HepG2 (cell line): ENCODE results near the gene FBXW2. TPM values are rescaled to one million over a fixed set of nuclear protein-coding genes. Genes with fewer than 3 reads are reported as not detected.

Source experiments
- ARNT2 ChIP-seq: sonication (generic); formaldehyde crosslinking; IDR thresholded peaks from 2 replicates; pipeline ENCODE4 v1.8.0; 2022; ENCODE audit warnings: mild to moderate bottlenecking, low read depth, missing genetic modification reagents, moderate library complexity
- ATM ChIP-seq: fragments of 450-650 bp; IDR thresholded peaks from 2 replicates; pipeline ENCODE4 v1.7.1; 2017; ENCODE audit warnings: mild to moderate bottlenecking, borderline replicate concordance
- BRCA1 ChIP-seq: sonication (generic); formaldehyde crosslinking; IDR thresholded peaks from 2 replicates; pipeline ENCODE4 v1.4.0; 2020; ENCODE audit warnings: missing genetic modification reagents
- CCAR2 ChIP-seq: fragments of 200-400 bp; formaldehyde crosslinking; optimal IDR thresholded peaks from 2 replicates; pipeline ENCODE3; 2018; ENCODE audit warnings: low read depth, mild to moderate bottlenecking, low read length, moderate library complexity
- DNMT1 ChIP-seq: sonication (generic); formaldehyde crosslinking; IDR thresholded peaks from 2 replicates; pipeline ENCODE4 v1.5.1; 2020; ENCODE audit warnings: mild to moderate bottlenecking, missing genetic modification reagents
- KDM2A ChIP-seq: sonication (generic); formaldehyde crosslinking; IDR thresholded peaks from 2 replicates; pipeline ENCODE4 v1.4.0; 2020; ENCODE audit warnings: low read depth, missing genetic modification reagents, borderline replicate concordance
- NFE2L2 ChIP-seq: fragments of 150-350 bp; IDR thresholded peaks from 2 replicates; pipeline ENCODE4 v1.6.1; 2014; ENCODE audit warnings: low read length
- RFX3 ChIP-seq: IDR thresholded peaks from 2 replicates; pipeline ENCODE4 v1.6.1; 2016; ENCODE audit warnings: missing biosample characterization, missing genetic modification reagents
- SETDB1 ChIP-seq: sonication (generic); formaldehyde crosslinking; IDR thresholded peaks from 2 replicates; pipeline ENCODE4 v1.5.1; 2020; ENCODE audit warnings: missing genetic modification reagents, mild to moderate bottlenecking, borderline replicate concordance
- SNAPC2 ChIP-seq: sonication (generic); formaldehyde crosslinking; IDR thresholded peaks from 2 replicates; pipeline ENCODE4 v1.8.1; 2022; ENCODE audit warnings: mild to moderate bottlenecking, missing genetic modification reagents
- SUZ12 ChIP-seq: fragments of 150-350 bp; IDR thresholded peaks from 2 replicates; pipeline ENCODE4 v1.6.1; 2014; ENCODE audit warnings: low read depth, low read length
- ZNF839 ChIP-seq: sonication (generic); formaldehyde crosslinking; IDR thresholded peaks from 2 replicates; pipeline ENCODE4 v1.4.0; 2020; ENCODE audit warnings: missing genetic modification reagents, mild to moderate bottlenecking, borderline replicate concordance
- ZNF883 ChIP-seq: sonication (generic); formaldehyde crosslinking; IDR thresholded peaks from 2 replicates; pipeline ENCODE4 v1.5.1; 2020; ENCODE audit warnings: mild to moderate bottlenecking, missing genetic modification reagents; ENCODE audit errors: not compliant biosample characterization
- polyA plus RNA-seq, 8 experiments: library from polyadenylated mRNA; depleted of rRNA in 3 of 8; stranded (reverse) in 7 of 8; unstranded in 1 of 8; fragments of >200 nt; fragmentation: Illumina TruSeq in 4 of 8; extraction: Trizol in 4 of 8; gene quantifications; 2 replicates each; pipeline versions ENCODE4 v1.2.1 to v1.2.3, GENCODE V29; 2011 to 2016; ENCODE audit warnings: low read depth in 4 of 8, missing spikeins in 1 of 8, mixed read lengths in 1 of 8; ENCODE audit not compliant: insufficient read depth in 1 of 8
- total RNA-seq, 5 experiments: library from RNA; depleted of rRNA; stranded (reverse); fragments of >200 nt; fragmentation: Illumina TruSeq; extraction: Trizol; gene quantifications; 2 replicates each; pipeline ENCODE4 v1.2.3, GENCODE V29; 2016; ENCODE audit warnings: low read depth in 1 of 5
- TF ChIP-seq, protein P1 (sequence below): sonication (generic); formaldehyde crosslinking; IDR thresholded peaks from 2 replicates; pipeline ENCODE4 v1.5.0; 2020; ENCODE audit warnings: missing genetic modification reagents, mild to moderate bottlenecking, borderline replicate concordance
- TF ChIP-seq, protein P2 (sequence below): sonication (generic); formaldehyde crosslinking; IDR thresholded peaks from 2 replicates; pipeline ENCODE4 v1.5.0; 2020; ENCODE audit warnings: mild to moderate bottlenecking, missing genetic modification reagents, borderline replicate concordance
- TF ChIP-seq, protein P3 (sequence below): sonication (generic); formaldehyde crosslinking; IDR thresholded peaks from 2 replicates; pipeline ENCODE4 v1.4.0; 2020; ENCODE audit warnings: missing genetic modification reagents, borderline replicate concordance
- TF ChIP-seq, protein P4 (sequence below): IDR thresholded peaks from 2 replicates; pipeline ENCODE4 v1.6.1; 2016; ENCODE audit warnings: low read depth, control low read depth
- TF ChIP-seq, protein P5 (sequence below): sonication (generic); formaldehyde crosslinking; IDR thresholded peaks from 2 replicates; pipeline ENCODE4 v1.5.0; 2020; ENCODE audit warnings: mild to moderate bottlenecking, missing genetic modification reagents

FBXW2 gene
- total and polyA plus RNA-seq, 2 of the 13 experiments (the other 11 are each of a cell fraction or from before 2014, with no cell fraction given): 35.4 to 43.1 TPM

DNA sequence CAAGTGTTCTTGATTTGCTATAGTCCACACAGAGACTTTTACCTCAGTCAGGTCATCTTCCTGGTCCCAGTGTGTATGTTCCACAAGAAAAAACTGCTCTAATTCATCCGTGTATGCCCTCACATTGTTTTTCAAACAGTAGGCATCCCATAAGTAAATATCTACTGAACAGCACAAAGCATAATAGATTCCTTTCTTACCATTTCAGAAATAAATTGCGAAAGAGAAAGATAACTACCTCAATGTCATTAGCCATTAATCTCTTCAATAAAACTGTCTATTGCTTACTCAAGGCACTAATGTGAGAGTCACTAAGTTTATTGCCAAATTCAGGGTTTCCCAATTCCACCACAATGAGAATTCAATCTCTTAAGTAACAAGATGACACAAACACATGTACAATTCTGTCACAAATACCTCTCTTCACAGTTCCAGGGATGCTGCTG is 9.6 kb downstream of the FBXW2 start (continued):
- TF ChIP-seq, protein P1, sequence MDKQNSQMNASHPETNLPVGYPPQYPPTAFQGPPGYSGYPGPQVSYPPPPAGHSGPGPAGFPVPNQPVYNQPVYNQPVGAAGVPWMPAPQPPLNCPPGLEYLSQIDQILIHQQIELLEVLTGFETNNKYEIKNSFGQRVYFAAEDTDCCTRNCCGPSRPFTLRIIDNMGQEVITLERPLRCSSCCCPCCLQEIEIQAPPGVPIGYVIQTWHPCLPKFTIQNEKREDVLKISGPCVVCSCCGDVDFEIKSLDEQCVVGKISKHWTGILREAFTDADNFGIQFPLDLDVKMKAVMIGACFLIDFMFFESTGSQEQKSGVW (CRISPR knock-in tag): no peak
- no peak for TF ChIP-seq NFE2L2
- no peak for TF ChIP-seq ATM
- TF ChIP-seq DNMT1 (CRISPR knock-in tag): no peak
- TF ChIP-seq, protein P2, sequence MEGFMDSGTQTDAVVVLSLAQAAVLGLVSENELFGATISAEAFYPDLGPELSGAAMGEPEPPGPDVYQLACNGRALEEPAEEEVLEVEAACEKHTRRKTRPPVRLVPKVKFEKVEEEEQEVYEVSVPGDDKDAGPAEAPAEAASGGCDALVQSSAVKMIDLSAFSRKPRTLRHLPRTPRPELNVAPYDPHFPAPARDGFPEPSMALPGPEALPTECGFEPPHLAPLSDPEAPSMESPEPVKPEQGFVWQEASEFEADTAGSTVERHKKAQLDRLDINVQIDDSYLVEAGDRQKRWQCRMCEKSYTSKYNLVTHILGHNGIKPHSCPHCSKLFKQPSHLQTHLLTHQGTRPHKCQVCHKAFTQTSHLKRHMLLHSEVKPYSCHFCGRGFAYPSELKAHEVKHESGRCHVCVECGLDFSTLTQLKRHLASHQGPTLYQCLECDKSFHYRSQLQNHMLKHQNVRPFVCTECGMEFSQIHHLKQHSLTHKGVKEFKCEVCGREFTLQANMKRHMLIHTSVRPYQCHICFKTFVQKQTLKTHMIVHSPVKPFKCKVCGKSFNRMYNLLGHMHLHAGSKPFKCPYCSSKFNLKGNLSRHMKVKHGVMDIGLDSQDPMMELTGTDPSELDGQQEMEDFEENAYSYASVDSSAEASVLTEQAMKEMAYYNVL (CRISPR knock-in tag): no peak
- no peak for TF ChIP-seq SUZ12
- TF ChIP-seq, protein P3, sequence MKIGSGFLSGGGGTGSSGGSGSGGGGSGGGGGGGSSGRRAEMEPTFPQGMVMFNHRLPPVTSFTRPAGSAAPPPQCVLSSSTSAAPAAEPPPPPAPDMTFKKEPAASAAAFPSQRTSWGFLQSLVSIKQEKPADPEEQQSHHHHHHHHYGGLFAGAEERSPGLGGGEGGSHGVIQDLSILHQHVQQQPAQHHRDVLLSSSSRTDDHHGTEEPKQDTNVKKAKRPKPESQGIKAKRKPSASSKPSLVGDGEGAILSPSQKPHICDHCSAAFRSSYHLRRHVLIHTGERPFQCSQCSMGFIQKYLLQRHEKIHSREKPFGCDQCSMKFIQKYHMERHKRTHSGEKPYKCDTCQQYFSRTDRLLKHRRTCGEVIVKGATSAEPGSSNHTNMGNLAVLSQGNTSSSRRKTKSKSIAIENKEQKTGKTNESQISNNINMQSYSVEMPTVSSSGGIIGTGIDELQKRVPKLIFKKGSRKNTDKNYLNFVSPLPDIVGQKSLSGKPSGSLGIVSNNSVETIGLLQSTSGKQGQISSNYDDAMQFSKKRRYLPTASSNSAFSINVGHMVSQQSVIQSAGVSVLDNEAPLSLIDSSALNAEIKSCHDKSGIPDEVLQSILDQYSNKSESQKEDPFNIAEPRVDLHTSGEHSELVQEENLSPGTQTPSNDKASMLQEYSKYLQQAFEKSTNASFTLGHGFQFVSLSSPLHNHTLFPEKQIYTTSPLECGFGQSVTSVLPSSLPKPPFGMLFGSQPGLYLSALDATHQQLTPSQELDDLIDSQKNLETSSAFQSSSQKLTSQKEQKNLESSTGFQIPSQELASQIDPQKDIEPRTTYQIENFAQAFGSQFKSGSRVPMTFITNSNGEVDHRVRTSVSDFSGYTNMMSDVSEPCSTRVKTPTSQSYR (CRISPR knock-in tag): no peak
- no peak for TF ChIP-seq SETDB1
- TF ChIP-seq, protein P4, sequence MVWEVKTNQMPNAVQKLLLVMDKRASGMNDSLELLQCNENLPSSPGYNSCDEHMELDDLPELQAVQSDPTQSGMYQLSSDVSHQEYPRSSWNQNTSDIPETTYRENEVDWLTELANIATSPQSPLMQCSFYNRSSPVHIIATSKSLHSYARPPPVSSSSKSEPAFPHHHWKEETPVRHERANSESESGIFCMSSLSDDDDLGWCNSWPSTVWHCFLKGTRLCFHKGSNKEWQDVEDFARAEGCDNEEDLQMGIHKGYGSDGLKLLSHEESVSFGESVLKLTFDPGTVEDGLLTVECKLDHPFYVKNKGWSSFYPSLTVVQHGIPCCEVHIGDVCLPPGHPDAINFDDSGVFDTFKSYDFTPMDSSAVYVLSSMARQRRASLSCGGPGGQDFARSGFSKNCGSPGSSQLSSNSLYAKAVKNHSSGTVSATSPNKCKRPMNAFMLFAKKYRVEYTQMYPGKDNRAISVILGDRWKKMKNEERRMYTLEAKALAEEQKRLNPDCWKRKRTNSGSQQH (CRISPR knock-in tag): no peak
- TF ChIP-seq, protein P5, sequence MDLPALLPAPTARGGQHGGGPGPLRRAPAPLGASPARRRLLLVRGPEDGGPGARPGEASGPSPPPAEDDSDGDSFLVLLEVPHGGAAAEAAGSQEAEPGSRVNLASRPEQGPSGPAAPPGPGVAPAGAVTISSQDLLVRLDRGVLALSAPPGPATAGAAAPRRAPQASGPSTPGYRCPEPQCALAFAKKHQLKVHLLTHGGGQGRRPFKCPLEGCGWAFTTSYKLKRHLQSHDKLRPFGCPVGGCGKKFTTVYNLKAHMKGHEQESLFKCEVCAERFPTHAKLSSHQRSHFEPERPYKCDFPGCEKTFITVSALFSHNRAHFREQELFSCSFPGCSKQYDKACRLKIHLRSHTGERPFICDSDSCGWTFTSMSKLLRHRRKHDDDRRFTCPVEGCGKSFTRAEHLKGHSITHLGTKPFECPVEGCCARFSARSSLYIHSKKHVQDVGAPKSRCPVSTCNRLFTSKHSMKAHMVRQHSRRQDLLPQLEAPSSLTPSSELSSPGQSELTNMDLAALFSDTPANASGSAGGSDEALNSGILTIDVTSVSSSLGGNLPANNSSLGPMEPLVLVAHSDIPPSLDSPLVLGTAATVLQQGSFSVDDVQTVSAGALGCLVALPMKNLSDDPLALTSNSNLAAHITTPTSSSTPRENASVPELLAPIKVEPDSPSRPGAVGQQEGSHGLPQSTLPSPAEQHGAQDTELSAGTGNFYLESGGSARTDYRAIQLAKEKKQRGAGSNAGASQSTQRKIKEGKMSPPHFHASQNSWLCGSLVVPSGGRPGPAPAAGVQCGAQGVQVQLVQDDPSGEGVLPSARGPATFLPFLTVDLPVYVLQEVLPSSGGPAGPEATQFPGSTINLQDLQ: no peak
- no peak for TF ChIP-seq KDM2A (CRISPR knock-in tag)
- no peak for TF ChIP-seq ZNF839 (CRISPR knock-in tag)
- no peak for TF ChIP-seq CCAR2
- no peak for TF ChIP-seq ZNF883 (CRISPR knock-in tag)
- no peak for TF ChIP-seq ARNT2 (CRISPR knock-in tag)
- no peak for TF ChIP-seq BRCA1
- no peak for TF ChIP-seq RFX3 (CRISPR knock-in tag)
- TF ChIP-seq SNAPC2: no peak
